HEK293 (cell line): ENCODE measurements around the gene ZFPM1.

ENCODE experiments used
- BCL6B ChIP-seq: fragments of 450-650 bp; formaldehyde crosslinking; IDR thresholded peaks from 2 replicates; pipeline ENCODE4 v1.5.1; 2017; ENCODE audit warnings: missing biosample characterization, missing genetic modification characterization
- ELK4 ChIP-seq: IDR thresholded peaks from 2 replicates; pipeline ENCODE4 v1.6.1; 2011; ENCODE audit warnings: mild to moderate bottlenecking, low read depth, low read length, borderline replicate concordance
- INSM2 ChIP-seq: fragments of 450-650 bp; formaldehyde crosslinking; IDR thresholded peaks from 2 replicates; pipeline ENCODE4 v1.5.1; 2016; ENCODE audit warnings: missing biosample characterization, missing genetic modification characterization
- REPIN1 ChIP-seq: fragments of 450-650 bp; formaldehyde crosslinking; IDR thresholded peaks from 2 replicates; pipeline ENCODE4 v1.5.1; 2017; ENCODE audit warnings: missing biosample characterization, missing genetic modification characterization, low read depth
- SCRT1 ChIP-seq: fragments of 450-650 bp; formaldehyde crosslinking; IDR thresholded peaks from 2 replicates; pipeline ENCODE4 v1.5.1; 2016; ENCODE audit warnings: missing biosample characterization, missing genetic modification characterization, borderline replicate concordance
- SP7 ChIP-seq: fragments of 450-650 bp; formaldehyde crosslinking; IDR thresholded peaks from 2 replicates; pipeline ENCODE4 v1.5.1; 2016; ENCODE audit warnings: missing biosample characterization, missing genetic modification characterization
- TCF7L2 ChIP-seq: IDR thresholded peaks from 2 replicates; pipeline ENCODE4 v1.6.1; 2011; ENCODE audit warnings: low read depth, mild to moderate bottlenecking, inconsistent platforms, low read length, moderate library complexity, borderline replicate concordance
- TSHZ1 ChIP-seq: fragments of 450-650 bp; formaldehyde crosslinking; IDR thresholded peaks from 2 replicates; pipeline ENCODE4 v1.5.1; 2016; ENCODE audit warnings: missing biosample characterization, missing genetic modification characterization, borderline replicate concordance
- WT1 ChIP-seq: fragments of 450-650 bp; formaldehyde crosslinking; IDR thresholded peaks from 2 replicates; pipeline ENCODE4 v1.5.1; 2016; ENCODE audit warnings: missing biosample characterization, missing genetic modification characterization
- ZFP41 ChIP-seq: fragments of 450-650 bp; formaldehyde crosslinking; IDR thresholded peaks from 2 replicates; pipeline ENCODE4 v1.5.1; 2016; ENCODE audit warnings: missing biosample characterization, missing genetic modification characterization, borderline replicate concordance
- ZFP69B ChIP-seq: fragments of 450-650 bp; formaldehyde crosslinking; IDR thresholded peaks from 2 replicates; pipeline ENCODE4 v1.5.1; 2016; ENCODE audit warnings: missing biosample characterization, missing genetic modification characterization
- ZNF184 ChIP-seq: fragments of 450-650 bp; IDR thresholded peaks from 2 replicates; pipeline ENCODE4 v1.5.1; 2018; ENCODE audit warnings: missing biosample characterization, mild to moderate bottlenecking, missing genetic modification characterization
- ZNF223 ChIP-seq: fragments of 450-650 bp; formaldehyde crosslinking; IDR thresholded peaks from 2 replicates; pipeline ENCODE4 v1.5.1; 2016; ENCODE audit warnings: missing biosample characterization, missing genetic modification characterization
- ZNF239 ChIP-seq: fragments of 450-650 bp; formaldehyde crosslinking; IDR thresholded peaks from 2 replicates; pipeline ENCODE4 v1.5.1; 2016; ENCODE audit warnings: missing biosample characterization, missing genetic modification characterization
- ZNF274 ChIP-seq, 2 experiments: fragments of 200-500 bp in 1 of 2; fragments of 450-650 bp in 1 of 2; sonication (Bioruptor generic) in 1 of 2; formaldehyde crosslinking in 1 of 2; IDR thresholded peaks; 2 replicates each; pipeline versions ENCODE4 v1.5.1 to v1.6.1; 2014 to 2016; ENCODE audit warnings: borderline replicate concordance in 1 of 2, inconsistent platforms in 1 of 2, low read length in 1 of 2, missing biosample characterization in 1 of 2, missing genetic modification characterization in 1 of 2
- ZNF394 ChIP-seq: fragments of 450-650 bp; formaldehyde crosslinking; IDR thresholded peaks from 2 replicates; pipeline ENCODE4 v1.5.1; 2016; ENCODE audit warnings: missing biosample characterization, missing genetic modification characterization, mild to moderate bottlenecking, moderate library complexity, borderline replicate concordance
- ZNF473 ChIP-seq: fragments of 450-650 bp; formaldehyde crosslinking; IDR thresholded peaks from 2 replicates; pipeline ENCODE4 v1.5.1; 2017; ENCODE audit warnings: missing biosample characterization, missing genetic modification characterization
- ZNF501 ChIP-seq: fragments of 450-650 bp; formaldehyde crosslinking; IDR thresholded peaks from 2 replicates; pipeline ENCODE4 v1.5.1; 2016; ENCODE audit warnings: missing biosample characterization, missing genetic modification characterization
- ZNF518A ChIP-seq: fragments of 450-650 bp; formaldehyde crosslinking; conservative IDR thresholded peaks from 2 replicates; pipeline ENCODE4 v1.5.1; 2016; ENCODE audit warnings: low read depth, missing biosample characterization, missing genetic modification characterization
- ZNF558 ChIP-seq: fragments of 450-650 bp; formaldehyde crosslinking; IDR thresholded peaks from 2 replicates; pipeline ENCODE4 v1.5.1; 2016; ENCODE audit warnings: missing biosample characterization, missing genetic modification characterization
- ZNF560 ChIP-seq: fragments of 450-650 bp; formaldehyde crosslinking; IDR thresholded peaks from 2 replicates; pipeline ENCODE4 v1.5.1; 2017; ENCODE audit warnings: missing biosample characterization, missing genetic modification characterization, borderline replicate concordance
- ZNF585B ChIP-seq: fragments of 450-650 bp; formaldehyde crosslinking; IDR thresholded peaks from 2 replicates; pipeline ENCODE4 v1.5.1; 2016; ENCODE audit warnings: missing biosample characterization, missing genetic modification characterization
- ZNF610 ChIP-seq: fragments of 450-650 bp; formaldehyde crosslinking; IDR thresholded peaks from 2 replicates; pipeline ENCODE4 v1.5.1; 2016; ENCODE audit warnings: missing biosample characterization, missing genetic modification characterization, borderline replicate concordance
- ZNF660 ChIP-seq: fragments of 450-650 bp; IDR thresholded peaks from 2 replicates; pipeline ENCODE4 v1.5.1; 2018; ENCODE audit warnings: missing biosample characterization, mild to moderate bottlenecking, missing genetic modification characterization
- ZNF747 ChIP-seq: fragments of 450-650 bp; formaldehyde crosslinking; IDR thresholded peaks from 2 replicates; pipeline ENCODE4 v1.5.1; 2016; ENCODE audit warnings: missing biosample characterization, missing genetic modification characterization
- ZNF792 ChIP-seq: fragments of 450-650 bp; formaldehyde crosslinking; IDR thresholded peaks from 2 replicates; pipeline ENCODE4 v1.5.1; 2016; ENCODE audit warnings: missing biosample characterization, missing genetic modification characterization
- ZXDB ChIP-seq: fragments of 450-650 bp; formaldehyde crosslinking; IDR thresholded peaks from 2 replicates; pipeline ENCODE4 v1.5.1; 2016; ENCODE audit warnings: missing biosample characterization, missing genetic modification characterization

The ZFPM1 gene

GRCh38 chr16:88569985-88570690 is 117.1 kb downstream of the ZFPM1 start, which contains the start of gene ZC3H18 (continued):
- TF ChIP-seq WT1 (0 out of 2 replicates have a peak, but pooled peaks have one; percentile 39), ZNF274 (IDR thresholded peaks at IDR 0.05; ENCODE audit: low read length) (no peak), ZNF274 (tag by site-specific recombination; IDR thresholded peaks at IDR 0.05; ENCODE audit: borderline replicate concordance) (no peak), ZNF239 (tag by site-specific recombination) (no peak), ZNF585B (tag by site-specific recombination) (no peak), SCRT1 (tag by site-specific recombination) (no peak), ZNF560 (tag by site-specific recombination) (no peak), SP7 (tag by site-specific recombination) (peak; percentile 58), ZNF558 (tag by site-specific recombination) (no peak), ZXDB (tag by site-specific recombination) (peak; percentile 87), ZNF610 (tag by site-specific recombination) (no peak), TCF7L2 (no peak), BCL6B (tag by site-specific recombination) (peak; percentile 58; the same call in 1 of the 2 replicates), INSM2 (peak; percentile 33; the same call in 1 of the 2 replicates), TSHZ1 (tag by site-specific recombination) (no peak), ZNF518A (tag by site-specific recombination) (no peak), ZNF501 (no peak), ZNF747 (tag by site-specific recombination) (no peak), ELK4 (peak; percentile 37; the same call in 1 of the 2 replicates), ZNF184 (tag by site-specific recombination) (no peak), ZFP69B (tag by site-specific recombination) (no peak), ZNF660 (tag by site-specific recombination) (peak; percentile 42; the same call in 1 of the 2 replicates), ZNF473 (tag by site-specific recombination) (no peak), ZNF394 (tag by site-specific recombination) (no peak), ZNF792 (tag by site-specific recombination) (no peak), ZNF223 (tag by site-specific recombination) (no peak), ZFP41 (tag by site-specific recombination) (no peak), REPIN1 (tag by site-specific recombination) (no peak)
